ENCODE measurements around the gene GTPBP4.
A peak's percentile ranks its signal among the peaks of the same experiment; 100 is the strongest.
"Not testable (repeated sequence)": the region's sequence is repeated elsewhere in the genome, so short reads cannot be mapped to it uniquely, and the experiment has no call there.

Gene GTPBP4

DNA sequence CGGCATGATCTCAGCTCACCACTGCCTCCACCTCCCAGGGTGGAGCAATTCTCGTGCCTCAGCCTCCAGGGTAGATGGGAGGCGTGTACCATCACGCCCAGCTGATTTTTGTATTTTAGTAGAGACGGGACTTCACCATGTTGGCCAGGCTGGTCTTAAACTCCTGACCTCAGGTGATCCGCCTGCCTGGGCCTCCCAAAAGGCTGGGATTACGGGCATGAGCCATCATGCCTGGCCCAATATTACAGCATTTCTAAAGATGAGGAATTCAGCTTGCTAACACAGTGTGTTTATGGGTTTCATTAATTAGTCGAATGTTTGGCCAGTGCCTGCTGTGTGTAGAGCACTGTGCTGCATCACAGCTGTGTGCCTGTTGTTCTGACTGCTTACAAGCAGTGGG is 71.7 kb downstream of the GTPBP4 start:
- Mint-ChIP-seq H3K27me3 (no peaks in the 10 kb centered on the region), H3K9me3 (no peaks in the 10 kb centered on the region), H3K4me3 (no peak overlapping the region), H3K27ac (ENCODE audit: low read depth) (peak overlapping the region; percentile 89), H3K36me3 (ENCODE audit: insufficient read depth) (peaks cover 26% of the 10 kb centered on the region), H3K4me1 (peaks cover 82% of the 10 kb centered on the region)
- ATAC-seq (replicated peaks; ENCODE audit: extremely low read depth, poor library complexity, severe bottlenecking) (no peak), DNase-seq (ENCODE audit: low spot score in 2 of 2) (no peak)

DNA sequence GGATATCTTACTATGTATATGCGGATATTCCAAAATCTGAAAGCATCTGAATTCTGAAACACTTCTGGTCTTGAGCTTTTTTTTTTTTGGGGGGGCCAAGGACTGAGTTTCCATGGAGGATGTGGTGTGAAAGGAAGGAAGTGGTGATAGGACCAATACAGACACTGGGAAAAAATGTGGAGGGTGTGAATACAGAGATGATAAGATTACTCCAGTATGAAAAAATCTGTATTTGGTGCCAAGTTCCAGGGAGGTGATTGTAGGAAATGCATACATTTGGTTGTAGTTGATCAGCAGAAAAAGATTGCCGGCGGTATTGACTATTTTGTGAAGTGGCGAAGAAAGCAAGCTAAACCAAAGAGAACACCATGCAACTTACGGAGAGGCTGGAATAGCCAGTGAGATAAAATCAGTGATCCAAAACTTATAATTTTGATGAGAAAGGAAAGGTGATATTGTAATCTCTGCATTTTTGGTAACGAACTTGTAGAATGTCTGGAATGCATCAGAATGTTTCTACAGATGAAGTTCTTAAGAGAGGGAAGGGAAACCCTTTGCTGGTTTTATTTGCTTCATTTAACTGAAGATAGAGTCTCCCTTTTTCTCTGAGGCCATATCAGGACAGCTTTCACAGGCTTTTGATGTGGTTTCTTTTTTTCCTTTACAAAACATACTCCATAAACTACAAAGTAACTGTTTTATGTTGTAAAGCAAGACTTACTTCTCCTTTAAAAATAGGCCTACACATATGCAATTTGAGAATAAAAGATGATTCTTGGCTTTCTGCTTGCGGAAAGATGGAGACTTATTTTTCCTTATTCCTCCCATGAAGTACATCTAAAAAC is 73.9 kb downstream of the GTPBP4 start:
- no peak for ATAC-seq (replicated peaks; ENCODE audit: extremely low read depth, poor library complexity, severe bottlenecking)
- Mint-ChIP-seq H3K27ac (ENCODE audit: low read depth) (peak overlapping the region; percentile 89), H3K27me3 (no peaks in the 10 kb centered on the region), H3K4me1 (peaks cover 82% of the 10 kb centered on the region), H3K4me3 (peak overlapping the region; percentile 76), H3K9me3 (no peaks in the 10 kb centered on the region), H3K36me3 (ENCODE audit: insufficient read depth) (peaks cover 18% of the 10 kb centered on the region)
- no peak for DNase-seq (ENCODE audit: low spot score in 2 of 2)

DNA sequence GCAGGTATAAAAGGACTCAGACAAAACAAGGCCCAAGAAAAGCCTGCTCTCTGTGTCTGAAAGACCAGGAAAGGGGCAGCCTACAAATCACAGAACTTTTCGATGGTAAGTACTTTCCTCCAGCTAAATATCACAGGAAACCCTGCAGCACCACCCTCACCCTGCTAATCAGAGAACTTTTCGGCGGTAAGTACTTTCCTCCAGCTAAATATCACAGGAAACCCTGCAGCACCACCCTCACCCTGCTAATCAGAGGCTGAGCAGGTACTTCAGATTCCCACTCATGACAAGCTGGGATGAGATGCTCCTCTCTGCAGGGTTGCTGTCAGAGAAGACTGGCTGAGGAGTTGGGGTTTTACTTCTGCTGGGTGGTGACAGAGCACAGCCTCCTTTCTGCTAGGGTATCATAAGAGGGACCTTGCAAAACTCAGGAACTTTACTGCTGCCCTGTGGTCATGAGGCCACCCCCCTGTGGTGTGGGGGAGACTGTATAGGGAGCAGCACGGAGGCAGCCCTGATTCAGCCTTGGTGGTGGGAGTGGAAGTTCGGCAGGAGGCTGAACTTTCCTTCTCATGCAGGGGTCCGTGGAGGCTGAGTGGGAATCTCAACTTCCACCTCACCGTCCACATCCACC is 75.1 kb downstream of the GTPBP4 start:
- peak overlapping the region; percentile 76 for H3K4me3 Mint-ChIP-seq
- ATAC-seq (replicated peaks; ENCODE audit: extremely low read depth, poor library complexity, severe bottlenecking) (peak; percentile 99), DNase-seq (ENCODE audit: low spot score in 2 of 2) (peak in 1 of 2 donors; percentile 42)
- H3K36me3 Mint-ChIP-seq (ENCODE audit: insufficient read depth) = peaks cover 18% of the 10 kb centered on the region
- peak overlapping the region; percentile 89 for H3K27ac Mint-ChIP-seq (ENCODE audit: low read depth)
- H3K9me3 Mint-ChIP-seq = no peaks in the 10 kb centered on the region
- peaks cover 80% of the 10 kb centered on the region for H3K4me1 Mint-ChIP-seq
- H3K27me3 Mint-ChIP-seq = no peaks in the 10 kb centered on the region

DNA sequence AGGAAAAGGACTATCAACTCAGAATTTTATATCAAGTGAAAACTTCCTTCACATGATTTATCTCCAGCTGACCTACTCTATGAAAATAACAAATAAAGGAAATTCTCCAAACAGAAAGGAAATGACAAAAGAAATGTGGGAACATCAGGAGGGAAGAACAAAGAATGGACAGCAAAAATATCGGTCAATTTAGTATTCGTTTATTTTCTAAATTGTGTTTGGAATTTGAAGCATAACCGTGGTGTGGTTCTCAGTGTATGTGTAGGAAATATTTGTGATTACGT is 76.7 kb downstream of the GTPBP4 start:
- Mint-ChIP-seq H3K4me1 (peaks cover 92% of the 10 kb centered on the region), H3K27ac (ENCODE audit: low read depth) (peak overlapping the region; percentile 89)

DNA sequence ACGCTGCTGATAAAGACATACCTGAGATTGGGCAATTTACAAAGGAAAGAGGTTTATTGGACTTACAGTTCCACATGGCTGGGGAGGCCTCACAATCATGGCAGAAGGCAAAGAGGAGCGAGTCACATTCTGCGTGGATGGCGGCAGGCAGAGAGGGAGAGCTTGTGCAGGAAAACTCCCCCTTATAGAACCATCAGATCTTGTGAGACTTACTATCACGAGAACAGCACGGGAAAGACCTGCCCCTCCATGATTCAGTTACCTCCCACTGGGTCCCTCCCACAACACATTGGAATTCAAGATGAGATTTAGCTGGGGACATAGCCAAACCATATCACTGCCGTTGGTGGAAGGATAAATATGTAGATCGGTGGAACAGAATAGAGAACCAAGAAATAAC is 78.5 kb downstream of the GTPBP4 start:
- H3K4me3 Mint-ChIP-seq; H3K9me3 Mint-ChIP-seq; ATAC-seq (replicated peaks; ENCODE audit: extremely low read depth, poor library complexity, severe bottlenecking); H3K27me3 Mint-ChIP-seq; DNase-seq (ENCODE audit: low spot score in 2 of 2): not testable (repeated sequence)
- Mint-ChIP-seq H3K4me1 (peaks cover 85% of the 10 kb centered on the region), H3K36me3 (ENCODE audit: insufficient read depth) (peaks cover 10% of the 10 kb centered on the region), H3K27ac (ENCODE audit: low read depth) (peak overlapping the region; percentile 73)

More for the DNA sequence above, 76.7 kb downstream of the GTPBP4 start:
- no peak for DNase-seq (ENCODE audit: low spot score in 2 of 2)
- Mint-ChIP-seq H3K27me3 (no peaks in the 10 kb centered on the region), H3K4me3 (no peak overlapping the region), H3K36me3 (ENCODE audit: insufficient read depth) (peaks cover 13% of the 10 kb centered on the region), H3K9me3 (no peaks in the 10 kb centered on the region)
- no peak for ATAC-seq (replicated peaks; ENCODE audit: extremely low read depth, poor library complexity, severe bottlenecking)

DNA sequence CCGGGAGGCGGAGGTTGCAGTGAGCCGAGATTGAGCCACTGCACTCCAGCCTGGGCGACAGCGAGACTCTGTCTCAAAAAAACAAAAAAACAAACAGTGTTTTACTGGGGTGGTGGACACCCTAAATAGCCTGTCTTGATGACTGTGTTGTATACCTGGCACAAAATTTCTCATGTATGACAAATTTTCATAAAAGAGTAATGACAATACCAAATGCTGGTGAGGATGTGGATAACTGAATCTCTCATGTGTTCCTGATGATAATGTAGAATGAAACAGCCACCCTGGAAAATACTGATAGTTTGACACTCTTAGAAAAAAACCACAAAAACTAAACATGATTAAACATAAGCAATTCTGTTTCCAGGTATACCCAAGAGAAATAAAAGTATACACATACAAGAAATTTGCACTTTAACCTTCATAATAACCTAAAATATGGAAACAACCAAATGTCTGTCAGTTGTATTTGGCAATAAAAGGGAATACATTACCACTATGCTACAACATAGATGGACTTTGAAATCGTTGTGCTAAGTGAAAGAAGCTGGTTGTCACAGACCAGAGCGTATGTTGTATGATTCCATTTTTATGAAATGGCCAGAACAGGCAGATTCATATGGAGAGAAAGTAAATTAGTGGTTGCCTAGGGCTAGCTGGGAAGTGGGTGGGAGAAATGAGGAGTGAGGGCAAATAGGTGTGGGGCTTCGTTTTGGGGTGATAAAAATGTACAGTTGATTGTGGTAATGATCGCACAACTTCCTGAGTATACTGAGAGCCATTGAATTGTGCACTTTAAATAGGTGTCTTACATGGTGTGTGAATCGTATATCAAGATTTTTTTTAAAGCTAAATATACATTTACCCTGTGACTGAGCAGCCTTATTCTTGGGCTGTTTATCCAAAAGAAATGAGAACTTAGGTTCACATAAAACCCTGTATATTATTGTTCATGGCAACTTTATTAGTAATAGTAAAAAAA is 80.4 kb downstream of the GTPBP4 start:
- H3K9me3 Mint-ChIP-seq = no peaks in the 10 kb centered on the region
- H3K27me3 Mint-ChIP-seq = no peaks in the 10 kb centered on the region
- DNase-seq (ENCODE audit: low spot score in 2 of 2) (no peak), ATAC-seq (replicated peaks; ENCODE audit: extremely low read depth, poor library complexity, severe bottlenecking) (peak; percentile 70)
- H3K36me3 Mint-ChIP-seq (ENCODE audit: insufficient read depth) = peaks cover 10% of the 10 kb centered on the region
- H3K27ac Mint-ChIP-seq (ENCODE audit: low read depth) = peak overlapping the region; percentile 0
- peak overlapping the region; percentile 35 for H3K4me3 Mint-ChIP-seq
- H3K4me1 Mint-ChIP-seq = peaks cover 69% of the 10 kb centered on the region
